Natural killer cell (primary cell): ENCODE data around the gene IL6R. TPM values are rescaled to one million over a fixed set of nuclear protein-coding genes. Genes with fewer than 3 reads are reported as not detected.

Experiments
- ATAC-seq, 3 donors: fragments of 150-1000 bp in 2 of 3; fragments of 200-7000 bp in 1 of 3; cut with Tn5 transposase; 1 replicate in 1 of 3; 2 replicates in 2 of 3; pipeline ENCODE4 v1.10.0; 2021; ENCODE audit warnings: mild to moderate bottlenecking in 2 of 3, moderate library complexity in 2 of 3
- DNase-seq, 2 donors: peaks; one replicate each; pipeline versions ENCODE4 v3.0.0 to v3.0.0-alpha.2; 2013 to 2021; ENCODE audit warnings: mixed read lengths in 1 of 2
- H3K27ac ChIP-seq: one replicate; pipeline ENCODE4 v1.5.1; 2013; ENCODE audit warnings: mild to moderate bottlenecking, low read length
- H3K27me3 ChIP-seq: one replicate; pipeline ENCODE4 v1.6.1; 2013; ENCODE audit warnings: low read length; ENCODE audit not compliant: control insufficient read depth, insufficient read depth
- H3K36me3 ChIP-seq: one replicate; pipeline ENCODE4 v1.6.1; 2013; ENCODE audit warnings: low read length; ENCODE audit not compliant: control insufficient read depth, insufficient read depth
- H3K4me1 ChIP-seq: one replicate; pipeline ENCODE4 v1.6.1; 2013; ENCODE audit warnings: low read length; ENCODE audit not compliant: control insufficient read depth, insufficient read depth
- H3K4me3 ChIP-seq: one replicate; pipeline ENCODE4 v1.5.1; 2013; ENCODE audit warnings: low read length
- H3K9me3 ChIP-seq: one replicate; pipeline ENCODE4 v1.6.1; 2013; ENCODE audit warnings: low read length; ENCODE audit not compliant: control insufficient read depth, insufficient read depth
- H3K27ac Mint-ChIP-seq, 2 donors: one replicate each; pipeline ENCODE4 v1.8.0; 2022; ENCODE audit warnings: mild to moderate bottlenecking in 2 of 2, mixed read lengths in 2 of 2, moderate library complexity in 1 of 2
- H3K27me3 Mint-ChIP-seq, 2 donors: one replicate each; pipeline ENCODE4 v1.8.0; 2022; ENCODE audit warnings: low read depth in 2 of 2, mixed read lengths in 2 of 2
- H3K36me3 Mint-ChIP-seq: one replicate; pipeline ENCODE4 v1.8.0; 2022; ENCODE audit warnings: mixed read lengths
- H3K4me1 Mint-ChIP-seq, 2 donors: one replicate each; pipeline ENCODE4 v1.8.0; 2022; ENCODE audit warnings: mixed read lengths in 2 of 2
- H3K4me3 Mint-ChIP-seq: one replicate; pipeline ENCODE4 v1.8.0; 2022; ENCODE audit warnings: mild to moderate bottlenecking, moderate library complexity, mixed read lengths
- H3K9me3 Mint-ChIP-seq, 2 donors: one replicate each; pipeline ENCODE4 v1.8.0; 2022; ENCODE audit warnings: mixed read lengths in 2 of 2
- WGBS: methylation state at CpG from one replicate; pipeline ENCODE4 v1.1.7; 2013; ENCODE audit warnings: missing lambda C conversion rate; ENCODE audit not compliant: insufficient coverage; 5-methylcytosine and 5-hydroxymethylcytosine counted together
- intact Hi-C: fragments of 100-400 bp; cut with micrococcal nuclease; formaldehyde crosslinking; loops from one replicate; pipeline ENCODE4 v1.14.2; 2022
- total RNA-seq, 4 donors: library from RNA; stranded (reverse); fragments of 120-200 nt in 1 of 4; gene quantifications; one replicate each; pipeline versions ENCODE4 v1.2.3 to v1.2.4, GENCODE V29; 2013 to 2022
- TF ChIP-seq, protein P1 (sequence below): fragments of 200-600 bp; IDR thresholded peaks from one replicate; pipeline ENCODE4 v1.8.0; 2022; ENCODE audit warnings: antibody characterized with exemption

Gene IL6R
- total RNA-seq, 3 donors from 2014 or later (not counting 1 experiment from before 2014, with no cell fraction given) = 2.0 to 10.6 (median 3.8) TPM

- 84% methylated on average over 6 of the region's 6 CpGs for WGBS
- Mint-ChIP-seq H3K9me3 (no peaks in the 10 kb centered on the region), H3K4me1 (peaks cover 9 to 17% of the 10 kb centered on the region in 2 donors), H3K4me3 (no peak overlapping the region), H3K27me3 (peaks cover 24 to 39% of the 10 kb centered on the region in 2 donors), H3K27ac (no peak overlapping the region), H3K36me3 (no peaks in the 10 kb centered on the region)
- Histone ChIP-seq H3K4me1 (peaks cover 9% of the 10 kb centered on the region), H3K36me3 (no peaks in the 10 kb centered on the region), H3K27ac (no peak overlapping the region), H3K27me3 (no peaks in the 10 kb centered on the region), H3K9me3 (no peaks in the 10 kb centered on the region), H3K4me3 (no peak overlapping the region)
- ATAC-seq (no peak), DNase-seq (no peak)
- TF ChIP-seq, protein P1, sequence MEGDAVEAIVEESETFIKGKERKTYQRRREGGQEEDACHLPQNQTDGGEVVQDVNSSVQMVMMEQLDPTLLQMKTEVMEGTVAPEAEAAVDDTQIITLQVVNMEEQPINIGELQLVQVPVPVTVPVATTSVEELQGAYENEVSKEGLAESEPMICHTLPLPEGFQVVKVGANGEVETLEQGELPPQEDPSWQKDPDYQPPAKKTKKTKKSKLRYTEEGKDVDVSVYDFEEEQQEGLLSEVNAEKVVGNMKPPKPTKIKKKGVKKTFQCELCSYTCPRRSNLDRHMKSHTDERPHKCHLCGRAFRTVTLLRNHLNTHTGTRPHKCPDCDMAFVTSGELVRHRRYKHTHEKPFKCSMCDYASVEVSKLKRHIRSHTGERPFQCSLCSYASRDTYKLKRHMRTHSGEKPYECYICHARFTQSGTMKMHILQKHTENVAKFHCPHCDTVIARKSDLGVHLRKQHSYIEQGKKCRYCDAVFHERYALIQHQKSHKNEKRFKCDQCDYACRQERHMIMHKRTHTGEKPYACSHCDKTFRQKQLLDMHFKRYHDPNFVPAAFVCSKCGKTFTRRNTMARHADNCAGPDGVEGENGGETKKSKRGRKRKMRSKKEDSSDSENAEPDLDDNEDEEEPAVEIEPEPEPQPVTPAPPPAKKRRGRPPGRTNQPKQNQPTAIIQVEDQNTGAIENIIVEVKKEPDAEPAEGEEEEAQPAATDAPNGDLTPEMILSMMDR = no peak
- intact Hi-C loops = no loop called here
These were observed 35.1 kb downstream of the IL6R start for GRCh38 chr1:154440036-154440804.

- ATAC-seq = no peak
- Histone ChIP-seq H3K4me1 (peaks cover 15% of the 10 kb centered on the region), H3K9me3 (no peaks in the 10 kb centered on the region), H3K4me3 (no peak overlapping the region), H3K27ac (no peak overlapping the region), H3K27me3 (no peaks in the 10 kb centered on the region), H3K36me3 (no peaks in the 10 kb centered on the region)
- WGBS = 77% methylated on average over 8 of the region's 8 CpGs
- peak in 1 of 2 donors; percentile 51 for DNase-seq
- Mint-ChIP-seq H3K27me3 (peaks cover 29 to 39% of the 10 kb centered on the region in 2 donors), H3K4me3 (no peak overlapping the region), H3K36me3 (no peaks in the 10 kb centered on the region), H3K4me1 (peaks cover 18 to 25% of the 10 kb centered on the region in 2 donors), H3K27ac (no peak overlapping the region), H3K9me3 (no peaks in the 10 kb centered on the region)
- intact Hi-C loops = no loop called here
- TF ChIP-seq, protein P1 = no peak
These were observed 36.2 kb downstream of the IL6R start for GRCh38 chr1:154441241-154441888.

DNA sequence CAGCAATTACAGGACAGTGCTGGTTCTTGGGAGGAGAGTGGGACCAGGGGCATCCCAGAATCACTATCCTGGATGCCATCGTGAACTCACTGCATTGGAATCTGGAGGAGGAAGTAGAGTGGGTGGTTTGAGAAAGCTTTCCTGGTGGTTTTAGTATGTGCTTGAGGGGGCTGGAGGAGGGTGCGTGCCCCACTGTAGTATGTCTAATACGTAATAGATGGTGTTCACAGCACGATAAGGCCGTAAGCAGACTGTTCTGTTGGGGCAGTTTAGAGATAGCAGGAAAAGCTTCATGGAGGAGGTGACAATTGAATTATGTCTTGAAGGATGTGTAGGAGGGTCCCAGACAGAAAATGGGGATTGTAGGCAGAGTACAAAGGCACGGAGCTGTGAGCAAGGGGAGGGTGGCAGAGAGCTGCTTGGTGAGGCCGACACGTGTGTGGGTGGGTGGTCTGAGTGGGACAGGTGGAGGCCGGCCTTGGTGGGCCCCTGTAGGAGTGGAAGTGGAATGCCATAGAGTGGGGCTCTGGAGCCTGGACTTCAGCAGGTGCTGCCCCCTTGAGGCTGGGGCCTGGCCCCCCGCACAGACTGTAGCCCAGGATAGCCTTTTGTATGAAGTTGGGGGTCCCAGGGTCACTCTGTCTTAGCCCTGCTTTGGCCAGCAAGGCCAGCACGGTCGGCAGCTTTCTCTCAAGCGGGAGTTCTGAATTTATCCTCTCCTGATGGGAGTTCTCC, 37.0 kb downstream of the IL6R start:
- peaks cover 15% of the 10 kb centered on the region for H3K4me1 ChIP-seq
- DNase-seq = peak in 1 of 2 donors; percentile 45
- H3K4me3 Mint-ChIP-seq = no peak overlapping the region
- no peaks in the 10 kb centered on the region for H3K36me3 Mint-ChIP-seq
- no peak overlapping the region for H3K4me3 ChIP-seq
- H3K27ac Mint-ChIP-seq = no peak overlapping the region
- H3K27me3 Mint-ChIP-seq = peaks cover 29 to 39% of the 10 kb centered on the region in 2 donors
- peaks cover 18 to 26% of the 10 kb centered on the region in 2 donors for H3K4me1 Mint-ChIP-seq
- TF ChIP-seq, protein P1 = no peak
- no peaks in the 10 kb centered on the region for H3K36me3 ChIP-seq
- no peaks in the 10 kb centered on the region for H3K9me3 ChIP-seq
- no peaks in the 10 kb centered on the region for H3K27me3 ChIP-seq
- no peak for ATAC-seq
- H3K27ac ChIP-seq = no peak overlapping the region
- H3K9me3 Mint-ChIP-seq = no peaks in the 10 kb centered on the region
- intact Hi-C loops = no loop called here
- WGBS = 89% methylated on average over 13 of the region's 13 CpGs
